ENCODE measurements around the gene FBXL7. TPM values are rescaled to one million over a fixed set of nuclear protein-coding genes. Genes with fewer than 3 reads are reported as not detected.

The FBXL7 gene
- total and polyA plus RNA-seq, 2 donors (not counting 3 experiments of a cell fraction or from before 2014, with no cell fraction given): 23.5 to 32.2 TPM

GRCh38 chr5:15927710-15928380, 427.9 kb downstream of the FBXL7 start:
- intact Hi-C loops (cut with micrococcal nuclease) (no loop called here), dilution Hi-C loops (cut with MboI; ENCODE audit: extremely low pct_ligation_motif_present, low sequenced_read_pairs) (no loop called here)
- no peaks in the 10 kb centered on the region for H3K79me2 ChIP-seq (ENCODE audit: control insufficient read depth, insufficient read depth, low read length)
- H3K36me3 ChIP-seq (ENCODE audit: control insufficient read depth in 2 of 2, extremely low read depth in 1 of 2, insufficient read depth in 2 of 2, low read length in 2 of 2): peaks cover 0 to 3% of the 10 kb centered on the region in 2 experiments
- no peaks in the 10 kb centered on the region for H3K9me1 ChIP-seq (replicated peaks; ENCODE audit: control insufficient read depth, extremely low read depth, insufficient read depth, low read length)
- no peak overlapping the region for H3K4me2 ChIP-seq (ENCODE audit: insufficient read depth, low read length)
- no peaks in the 10 kb centered on the region for H3K9me3 ChIP-seq (replicated peaks; ENCODE audit: control insufficient read depth, insufficient read depth, low read length)
- peaks cover 2% of the 10 kb centered on the region for H3K4me1 ChIP-seq (ENCODE audit: control insufficient read depth, extremely low read depth, insufficient read depth, low read length)
- no peak overlapping the region for H3K9ac ChIP-seq (replicated peaks; ENCODE audit: extremely low read depth, insufficient read depth, low read length)
- no peak overlapping the region for H3K4me3 ChIP-seq (replicated peaks in 1 of 3; ENCODE audit: insufficient read depth in 1 of 3, low read depth in 1 of 3, low read length in 3 of 3)
- ChIA-PET POLR2A (no interaction called here), CTCF (no interaction called here)
- TF ChIP-seq JUN (IDR thresholded peaks at IDR 0.05; ENCODE audit: borderline replicate concordance, insufficient read depth, insufficient read length, low read depth): no peak
- no peak for TF ChIP-seq MAX (IDR thresholded peaks at IDR 0.05; ENCODE audit: insufficient read depth, insufficient read length)
- no peak for TF ChIP-seq MYC (IDR thresholded peaks at IDR 0.05; ENCODE audit: low read depth, low read length)
- no peak for TF ChIP-seq GATA2 (IDR thresholded peaks at IDR 0.05; ENCODE audit: insufficient read depth, insufficient read length, low read depth, low read length)
- TF ChIP-seq EZH2 (IDR thresholded peaks at IDR 0.05; ENCODE audit: borderline replicate concordance, low read depth, low read length, severe bottlenecking): no peak
- TF ChIP-seq FOS (IDR thresholded peaks at IDR 0.05; ENCODE audit: borderline replicate concordance, insufficient read depth, low read length): no peak
- no peak for TF ChIP-seq POLR2AphosphoS5 (IDR thresholded peaks at IDR 0.05; ENCODE audit: insufficient read depth, low read depth, low read length)
- no peak for TF ChIP-seq POLR2A (IDR thresholded peaks at IDR 0.05; ENCODE audit: low read depth, low read length)
- TF ChIP-seq CTCF (IDR thresholded peaks at IDR 0.05; ENCODE audit: extremely low read depth in 1 of 2, insufficient read depth in 1 of 2, low read depth in 1 of 2, low read length in 2 of 2): no peak
- FAIRE-seq (no peak), DNase-seq (ENCODE audit: low read depth, low spot score) (no peak)
- H2AFZ ChIP-seq (ENCODE audit: low read depth, low read length): no peak overlapping the region
- BruUV-seq (replicated peaks): no TSS peak
- no peaks in the 10 kb centered on the region for H4K20me1 ChIP-seq (replicated peaks; ENCODE audit: control insufficient read depth, extremely low read depth, insufficient read depth, low read length)
- no peak overlapping the region for H3K27ac ChIP-seq (ENCODE audit: insufficient read depth, low read depth, low read length)
- no peaks in the 10 kb centered on the region for H3K27me3 ChIP-seq (ENCODE audit: control insufficient read depth in 2 of 2, insufficient read depth in 2 of 2, low read length in 2 of 2)

All from endothelial cell of umbilical vein (primary cell).